HL-60 (cell line): ENCODE data around the gene MPC1.

Experiments used
- DNase-seq, 2 experiments: peaks; one replicate each; pipeline ENCODE4 v3.0.0-alpha.2; 2010 to 2020; ENCODE audit warnings: low read depth in 1 of 2, low spot score in 1 of 2
- H3K27ac ChIP-seq: fragments of 250-450 bp; sonication (Bioruptor Pico); replicated peaks from 2 replicates; pipeline ENCODE4 v1.5.1; 2020; ENCODE audit warnings: mild to moderate bottlenecking, moderate library complexity
- H3K27me3 ChIP-seq: fragments of 250-450 bp; sonication (Bioruptor Pico); 2 replicates; pipeline ENCODE4 v1.5.1; 2021; ENCODE audit warnings: mild to moderate bottlenecking, moderate library complexity; ENCODE audit not compliant: insufficient read depth, poor library complexity, severe bottlenecking
- H3K4me3 ChIP-seq: replicated peaks from 2 replicates; pipeline ENCODE4 v1.5.1; 2011; ENCODE audit warnings: mild to moderate bottlenecking, control low read depth, low read length; ENCODE audit not compliant: insufficient read depth
- GABPA ChIP-seq: IDR thresholded peaks from 2 replicates; pipeline ENCODE4 v1.6.1; 2012; ENCODE audit warnings: low read depth
- POLR2AphosphoS5 ChIP-seq: IDR thresholded peaks from 2 replicates; pipeline ENCODE4 v1.6.1; 2012; ENCODE audit warnings: low read depth
- SPI1 ChIP-seq: IDR thresholded peaks from 2 replicates; pipeline ENCODE4 v1.6.1; 2012; ENCODE audit warnings: low read depth, mild to moderate bottlenecking, borderline replicate concordance
- TF ChIP-seq, protein P1 (sequence below): IDR thresholded peaks from 2 replicates; pipeline ENCODE4 v1.6.1; 2012; ENCODE audit warnings: low read depth; ENCODE audit not compliant: insufficient replicate concordance
- TF ChIP-seq, protein P2 (sequence below): IDR thresholded peaks from one replicate; pipeline ENCODE4 v1.5.1; 2011; ENCODE audit warnings: low read length, control low read depth, inconsistent platforms; ENCODE audit not compliant: insufficient read depth

The MPC1 gene

DNA sequence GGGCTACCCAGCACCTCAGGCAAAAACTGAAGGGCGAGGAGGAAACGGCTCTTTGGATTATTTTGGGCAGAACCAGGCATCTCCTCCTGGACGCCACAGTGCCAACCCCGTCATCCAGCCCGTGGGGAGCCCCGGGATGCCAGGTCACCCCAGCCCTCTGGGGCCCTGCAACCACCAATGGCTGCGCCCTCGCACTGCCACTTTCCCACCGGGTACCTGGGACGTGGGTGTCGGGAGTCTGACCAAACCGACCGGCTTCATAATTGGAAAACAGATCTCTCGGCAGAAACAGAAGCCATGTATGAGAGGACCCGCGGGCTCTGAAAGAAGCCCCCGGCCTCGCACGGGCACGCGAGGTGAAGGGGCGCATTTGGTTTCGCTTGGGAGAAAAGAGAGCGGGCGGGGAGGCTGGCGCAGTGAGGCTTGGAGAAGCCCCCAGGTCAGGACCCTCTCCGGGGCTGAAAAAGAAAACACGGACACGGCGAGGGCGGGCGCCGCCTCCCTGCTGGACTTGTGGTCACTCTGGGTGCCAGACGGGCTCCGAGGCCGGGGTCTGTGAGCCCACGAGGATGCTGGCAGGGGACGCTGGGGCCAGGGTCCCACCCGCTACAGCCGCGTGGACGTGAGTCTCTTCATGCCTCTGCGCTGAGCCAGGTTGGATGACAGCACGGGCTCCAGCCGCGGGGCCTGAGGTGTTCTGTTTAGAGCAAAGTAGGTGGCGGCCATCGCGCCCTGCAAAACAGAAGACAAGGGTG lies 29.6 kb upstream of the MPC1 start:
- TF ChIP-seq GABPA (no peak), POLR2AphosphoS5 (no peak), SPI1 (no peak)
- TF ChIP-seq, protein P1, sequence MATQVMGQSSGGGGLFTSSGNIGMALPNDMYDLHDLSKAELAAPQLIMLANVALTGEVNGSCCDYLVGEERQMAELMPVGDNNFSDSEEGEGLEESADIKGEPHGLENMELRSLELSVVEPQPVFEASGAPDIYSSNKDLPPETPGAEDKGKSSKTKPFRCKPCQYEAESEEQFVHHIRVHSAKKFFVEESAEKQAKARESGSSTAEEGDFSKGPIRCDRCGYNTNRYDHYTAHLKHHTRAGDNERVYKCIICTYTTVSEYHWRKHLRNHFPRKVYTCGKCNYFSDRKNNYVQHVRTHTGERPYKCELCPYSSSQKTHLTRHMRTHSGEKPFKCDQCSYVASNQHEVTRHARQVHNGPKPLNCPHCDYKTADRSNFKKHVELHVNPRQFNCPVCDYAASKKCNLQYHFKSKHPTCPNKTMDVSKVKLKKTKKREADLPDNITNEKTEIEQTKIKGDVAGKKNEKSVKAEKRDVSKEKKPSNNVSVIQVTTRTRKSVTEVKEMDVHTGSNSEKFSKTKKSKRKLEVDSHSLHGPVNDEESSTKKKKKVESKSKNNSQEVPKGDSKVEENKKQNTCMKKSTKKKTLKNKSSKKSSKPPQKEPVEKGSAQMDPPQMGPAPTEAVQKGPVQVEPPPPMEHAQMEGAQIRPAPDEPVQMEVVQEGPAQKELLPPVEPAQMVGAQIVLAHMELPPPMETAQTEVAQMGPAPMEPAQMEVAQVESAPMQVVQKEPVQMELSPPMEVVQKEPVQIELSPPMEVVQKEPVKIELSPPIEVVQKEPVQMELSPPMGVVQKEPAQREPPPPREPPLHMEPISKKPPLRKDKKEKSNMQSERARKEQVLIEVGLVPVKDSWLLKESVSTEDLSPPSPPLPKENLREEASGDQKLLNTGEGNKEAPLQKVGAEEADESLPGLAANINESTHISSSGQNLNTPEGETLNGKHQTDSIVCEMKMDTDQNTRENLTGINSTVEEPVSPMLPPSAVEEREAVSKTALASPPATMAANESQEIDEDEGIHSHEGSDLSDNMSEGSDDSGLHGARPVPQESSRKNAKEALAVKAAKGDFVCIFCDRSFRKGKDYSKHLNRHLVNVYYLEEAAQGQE = no peak
- no peaks in the 10 kb centered on the region for H3K27me3 ChIP-seq
- H3K27ac ChIP-seq = no peak overlapping the region
- no peak for DNase-seq
- H3K4me3 ChIP-seq = no peak overlapping the region

DNA sequence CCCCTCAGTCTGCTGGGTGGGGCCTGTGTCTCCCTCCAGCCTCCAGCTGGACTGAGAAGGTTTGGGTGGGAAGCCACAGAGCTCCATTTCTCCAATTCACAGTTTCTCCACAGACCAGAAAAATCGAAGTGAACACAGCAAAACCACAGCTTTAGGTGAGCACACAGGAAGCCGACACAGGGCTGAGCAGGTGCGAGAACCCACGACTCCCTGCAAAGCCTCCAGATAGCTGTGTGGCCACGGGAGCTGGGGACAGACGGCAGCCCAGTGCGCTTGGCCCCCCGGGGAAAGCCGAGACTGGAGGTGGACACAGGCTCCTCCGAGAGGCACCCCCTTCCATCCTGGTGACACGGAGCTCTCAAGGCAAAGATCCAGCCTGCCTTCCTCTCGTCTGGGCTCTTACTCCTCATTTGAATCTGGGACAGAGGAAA lies 29.0 kb upstream of the MPC1 start:
- no peak for TF ChIP-seq SPI1
- no peak for TF ChIP-seq GABPA
- TF ChIP-seq, protein P1 = no peak
- TF ChIP-seq POLR2AphosphoS5 = no peak
- TF ChIP-seq, protein P2, sequence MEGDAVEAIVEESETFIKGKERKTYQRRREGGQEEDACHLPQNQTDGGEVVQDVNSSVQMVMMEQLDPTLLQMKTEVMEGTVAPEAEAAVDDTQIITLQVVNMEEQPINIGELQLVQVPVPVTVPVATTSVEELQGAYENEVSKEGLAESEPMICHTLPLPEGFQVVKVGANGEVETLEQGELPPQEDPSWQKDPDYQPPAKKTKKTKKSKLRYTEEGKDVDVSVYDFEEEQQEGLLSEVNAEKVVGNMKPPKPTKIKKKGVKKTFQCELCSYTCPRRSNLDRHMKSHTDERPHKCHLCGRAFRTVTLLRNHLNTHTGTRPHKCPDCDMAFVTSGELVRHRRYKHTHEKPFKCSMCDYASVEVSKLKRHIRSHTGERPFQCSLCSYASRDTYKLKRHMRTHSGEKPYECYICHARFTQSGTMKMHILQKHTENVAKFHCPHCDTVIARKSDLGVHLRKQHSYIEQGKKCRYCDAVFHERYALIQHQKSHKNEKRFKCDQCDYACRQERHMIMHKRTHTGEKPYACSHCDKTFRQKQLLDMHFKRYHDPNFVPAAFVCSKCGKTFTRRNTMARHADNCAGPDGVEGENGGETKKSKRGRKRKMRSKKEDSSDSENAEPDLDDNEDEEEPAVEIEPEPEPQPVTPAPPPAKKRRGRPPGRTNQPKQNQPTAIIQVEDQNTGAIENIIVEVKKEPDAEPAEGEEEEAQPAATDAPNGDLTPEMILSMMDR = no peak
- no peaks in the 10 kb centered on the region for H3K27me3 ChIP-seq
- no peak overlapping the region for H3K4me3 ChIP-seq
- DNase-seq = no peak
- H3K27ac ChIP-seq = no peak overlapping the region

DNA sequence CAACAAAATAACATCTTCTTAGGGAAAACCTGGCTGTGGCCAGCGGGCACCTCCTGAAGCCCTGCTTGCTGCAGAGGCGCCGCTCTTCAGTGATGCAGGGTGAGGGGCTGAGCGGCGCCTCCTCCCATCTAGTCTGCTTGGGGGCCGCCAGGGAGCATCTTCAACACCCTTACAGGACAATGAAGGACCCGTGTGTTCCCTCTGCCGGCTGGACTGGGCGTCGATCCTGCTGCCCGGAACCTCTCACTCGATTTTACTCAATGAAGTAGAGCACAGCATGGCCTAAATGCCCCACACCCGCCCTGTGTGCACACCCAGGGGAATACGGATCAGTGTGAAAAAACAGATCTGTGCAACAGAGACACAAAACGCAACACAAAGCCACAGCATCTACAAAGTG lies 28.5 kb upstream of the MPC1 start:
- no peak overlapping the region for H3K27ac ChIP-seq
- no peaks in the 10 kb centered on the region for H3K27me3 ChIP-seq
- TF ChIP-seq, protein P1 = no peak
- TF ChIP-seq POLR2AphosphoS5 (no peak), SPI1 (no peak), GABPA (no peak)
- TF ChIP-seq, protein P2 = no peak
- no peak overlapping the region for H3K4me3 ChIP-seq
- no peak for DNase-seq
